HG03060 (cell line): ENCODE data around the gene SCAF4.
"Not testable (repeated sequence)": the region's sequence is repeated elsewhere in the genome, so short reads cannot be mapped to it uniquely, and the experiment has no call there.

Experiments
- ATAC-seq: cut with Tn5 transposase; IDR thresholded peaks from one replicate; pipeline ENCODE4 v1.9.1; 2021; ENCODE audit warnings: low read depth, moderate number of reproducible peaks; ENCODE audit not compliant: unreplicated experiment

Gene SCAF4, protein sequence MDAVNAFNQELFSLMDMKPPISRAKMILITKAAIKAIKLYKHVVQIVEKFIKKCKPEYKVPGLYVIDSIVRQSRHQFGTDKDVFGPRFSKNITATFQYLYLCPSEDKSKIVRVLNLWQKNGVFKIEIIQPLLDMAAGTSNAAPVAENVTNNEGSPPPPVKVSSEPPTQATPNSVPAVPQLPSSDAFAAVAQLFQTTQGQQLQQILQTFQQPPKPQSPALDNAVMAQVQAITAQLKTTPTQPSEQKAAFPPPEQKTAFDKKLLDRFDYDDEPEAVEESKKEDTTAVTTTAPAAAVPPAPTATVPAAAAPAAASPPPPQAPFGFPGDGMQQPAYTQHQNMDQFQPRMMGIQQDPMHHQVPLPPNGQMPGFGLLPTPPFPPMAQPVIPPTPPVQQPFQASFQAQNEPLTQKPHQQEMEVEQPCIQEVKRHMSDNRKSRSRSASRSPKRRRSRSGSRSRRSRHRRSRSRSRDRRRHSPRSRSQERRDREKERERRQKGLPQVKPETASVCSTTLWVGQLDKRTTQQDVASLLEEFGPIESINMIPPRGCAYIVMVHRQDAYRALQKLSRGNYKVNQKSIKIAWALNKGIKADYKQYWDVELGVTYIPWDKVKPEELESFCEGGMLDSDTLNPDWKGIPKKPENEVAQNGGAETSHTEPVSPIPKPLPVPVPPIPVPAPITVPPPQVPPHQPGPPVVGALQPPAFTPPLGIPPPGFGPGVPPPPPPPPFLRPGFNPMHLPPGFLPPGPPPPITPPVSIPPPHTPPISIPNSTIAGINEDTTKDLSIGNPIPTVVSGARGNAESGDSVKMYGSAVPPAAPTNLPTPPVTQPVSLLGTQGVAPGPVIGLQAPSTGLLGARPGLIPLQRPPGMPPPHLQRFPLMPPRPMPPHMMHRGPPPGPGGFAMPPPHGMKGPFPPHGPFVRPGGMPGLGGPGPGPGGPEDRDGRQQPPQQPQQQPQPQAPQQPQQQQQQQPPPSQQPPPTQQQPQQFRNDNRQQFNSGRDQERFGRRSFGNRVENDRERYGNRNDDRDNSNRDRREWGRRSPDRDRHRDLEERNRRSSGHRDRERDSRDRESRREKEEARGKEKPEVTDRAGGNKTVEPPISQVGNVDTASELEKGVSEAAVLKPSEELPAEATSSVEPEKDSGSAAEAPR

DNA sequence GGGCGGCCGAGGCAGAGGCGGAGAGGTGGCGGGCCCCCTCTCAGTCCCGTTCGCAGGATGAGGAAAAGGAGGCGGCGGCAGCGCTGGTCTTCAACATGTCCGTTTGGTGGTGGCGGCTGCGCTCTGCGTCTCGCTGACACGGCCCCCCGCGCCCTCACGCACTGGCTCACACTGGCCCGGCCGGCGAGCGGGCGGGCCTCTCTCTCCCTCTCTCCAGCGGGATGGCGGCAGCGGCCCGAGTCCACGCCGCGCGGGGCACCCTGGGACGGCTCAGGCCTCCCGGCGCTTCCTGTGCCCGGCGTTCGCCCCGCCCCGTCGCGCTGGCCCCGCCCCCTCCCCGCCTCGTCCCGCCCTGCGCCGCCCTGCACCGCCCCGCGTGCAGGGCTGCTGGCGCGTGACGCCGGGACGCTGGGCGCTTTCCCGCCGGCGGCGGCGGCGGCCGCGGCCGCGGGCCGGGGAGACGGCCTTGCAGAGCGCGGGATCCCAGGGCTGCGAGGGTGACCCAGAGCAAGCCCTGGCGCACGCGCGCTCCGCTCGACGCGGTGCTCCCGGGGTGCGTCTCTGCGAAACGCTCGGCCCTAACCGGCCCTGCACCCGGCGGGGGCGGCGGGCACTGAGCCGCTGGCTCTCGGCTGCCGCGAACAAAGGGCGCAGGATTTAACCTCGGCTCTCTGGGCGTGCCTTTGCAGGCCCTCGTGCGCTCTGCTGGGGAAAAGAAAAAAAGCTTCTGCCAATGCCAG, at the start of gene SCAF4:
SCAF4 (minus strand) TSS at position 262 of the 740 bp plus-strand sequence. CDS start 426 bp downstream, outside the sequence.
- ATAC-seq, result peak; percentile 44

DNA sequence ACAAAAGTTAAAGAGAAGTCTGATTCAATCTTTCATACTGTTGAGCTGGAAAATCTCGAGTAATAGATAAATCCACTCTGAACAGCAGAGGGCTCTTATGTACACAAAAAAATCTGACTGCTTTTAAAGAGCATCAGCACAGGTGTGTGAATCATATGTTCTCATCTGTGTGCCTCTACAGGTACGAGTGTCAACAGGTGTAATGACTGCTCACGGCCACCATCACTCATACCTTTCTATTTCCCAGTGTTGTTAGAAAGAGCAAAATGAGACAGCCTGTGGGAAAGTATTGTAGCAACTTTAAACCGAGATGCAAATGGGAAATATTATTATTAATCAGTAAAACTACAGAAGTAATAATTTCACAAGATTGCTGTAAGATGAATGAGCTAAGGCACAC, 49.0 kb upstream of the SCAF4 start:
- no peak for ATAC-seq

DNA sequence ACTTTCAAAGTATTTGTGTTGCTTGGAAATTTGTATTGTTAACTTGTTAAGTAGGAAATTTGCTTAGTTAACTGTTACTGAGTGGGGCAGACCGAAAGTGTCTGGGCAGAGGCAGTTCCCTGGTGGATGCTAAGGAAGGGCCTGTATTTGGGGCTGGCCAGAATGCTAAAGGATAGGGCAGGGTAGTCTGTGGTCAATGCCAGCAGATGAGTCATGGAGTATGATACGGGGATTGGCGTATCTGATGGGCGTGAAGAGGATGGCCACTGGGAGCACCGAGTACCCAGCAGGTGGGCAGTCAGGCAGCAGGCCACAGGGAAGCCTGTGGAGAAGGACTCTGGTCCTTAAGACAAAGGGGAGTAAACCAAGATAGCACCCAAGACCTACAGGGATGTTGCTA, 46.6 kb upstream of the SCAF4 start:
- ATAC-seq, result no peak

DNA sequence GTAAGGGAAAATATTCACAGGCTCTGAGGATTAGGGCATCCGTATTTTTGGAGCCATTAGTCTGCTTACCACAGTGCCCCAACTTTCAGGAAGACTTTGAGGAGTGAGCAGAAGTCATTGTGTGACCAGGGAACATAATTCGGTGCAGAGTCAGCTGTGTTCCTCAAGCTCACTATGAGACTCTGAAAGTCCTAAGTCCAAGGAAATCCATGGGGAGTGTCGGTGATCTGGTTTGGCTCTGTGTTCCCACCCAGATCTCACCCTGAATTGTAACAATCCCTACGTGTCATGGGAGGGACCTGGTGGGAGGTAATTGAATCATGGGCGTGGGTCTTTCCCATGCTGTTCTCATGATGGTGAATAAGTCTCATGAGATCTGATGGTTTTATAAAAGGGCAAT, 45.9 kb upstream of the SCAF4 start:
- no peak for ATAC-seq

DNA sequence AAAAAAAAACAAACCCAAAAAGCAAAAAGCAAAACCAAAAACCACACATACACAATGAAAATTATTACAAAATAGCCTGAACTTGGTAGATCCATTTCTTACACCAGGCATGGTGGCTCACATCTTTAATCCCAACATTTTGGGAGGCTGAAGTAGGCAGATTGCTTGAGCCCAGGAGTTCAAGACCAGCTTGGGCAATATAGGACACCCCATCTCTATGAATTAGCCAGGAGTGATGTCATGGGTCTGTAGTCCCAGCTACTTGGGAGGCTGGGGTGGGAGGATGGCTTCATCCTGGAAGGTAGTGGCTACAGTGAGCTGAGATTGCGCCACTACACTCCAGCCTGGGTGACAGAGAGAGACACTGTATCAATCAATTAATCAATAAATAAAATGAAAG, 42.1 kb upstream of the SCAF4 start:
- no peak for ATAC-seq

DNA sequence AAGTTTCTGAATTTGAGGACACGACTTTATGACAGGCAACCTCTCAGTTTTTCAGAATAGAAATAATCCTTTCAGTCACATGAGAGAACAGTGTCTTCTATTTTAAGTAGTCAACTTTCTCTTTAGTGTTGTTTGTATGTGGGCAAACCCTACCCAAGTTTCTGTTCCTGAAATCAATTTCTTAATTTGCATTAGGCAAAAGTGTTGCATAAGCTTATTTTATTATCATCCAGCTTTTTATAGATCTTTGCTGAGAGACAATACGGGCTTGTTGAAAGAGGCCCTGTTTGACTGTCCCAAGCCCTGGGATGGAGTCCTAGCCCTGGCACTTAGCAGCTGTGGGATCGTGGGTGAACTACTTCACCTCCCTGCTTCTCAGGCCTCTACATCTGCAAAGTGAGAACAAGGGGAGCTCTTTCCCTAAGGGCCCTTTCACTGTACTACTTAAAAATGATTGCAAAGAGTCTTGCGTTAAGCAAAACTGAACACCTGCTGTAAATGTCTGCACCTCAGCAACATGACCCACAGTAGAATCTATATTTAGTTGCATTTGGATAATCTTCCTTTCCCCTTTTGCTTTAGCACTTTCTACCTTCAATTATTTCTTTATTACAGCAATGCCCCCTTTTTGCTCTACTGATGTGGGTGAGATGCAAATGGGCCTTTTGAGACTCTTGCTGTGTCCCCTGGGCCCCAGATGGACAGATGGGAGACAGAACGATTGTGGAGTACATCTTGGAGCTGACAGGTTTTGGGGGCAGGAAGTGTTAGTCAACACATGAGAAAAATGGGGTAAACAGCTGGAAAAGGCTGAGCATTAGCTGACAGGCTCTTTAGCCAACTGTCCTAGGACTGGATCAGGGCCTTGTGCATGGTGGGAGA, 41.0 kb upstream of the SCAF4 start:
- peak; percentile 90 for ATAC-seq

DNA sequence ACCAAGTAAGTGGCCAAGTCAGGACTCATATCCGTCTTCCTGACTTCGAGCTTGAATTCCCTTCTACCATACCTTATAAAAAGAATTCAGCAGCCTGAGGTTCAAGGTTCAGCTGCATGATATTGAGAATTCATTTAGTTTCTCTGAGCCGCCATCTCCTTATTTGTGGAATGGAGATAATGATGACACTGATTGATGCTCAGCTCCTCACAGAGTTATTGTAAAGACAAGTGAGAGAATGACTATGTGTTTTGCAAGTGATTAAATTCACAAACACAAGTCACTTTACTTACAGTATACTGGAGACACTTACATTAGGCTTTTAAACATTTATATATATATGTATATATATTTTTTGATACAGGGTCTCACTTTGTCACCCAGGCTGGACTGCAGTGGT, 39.8 kb upstream of the SCAF4 start:
- ATAC-seq, result no peak

DNA sequence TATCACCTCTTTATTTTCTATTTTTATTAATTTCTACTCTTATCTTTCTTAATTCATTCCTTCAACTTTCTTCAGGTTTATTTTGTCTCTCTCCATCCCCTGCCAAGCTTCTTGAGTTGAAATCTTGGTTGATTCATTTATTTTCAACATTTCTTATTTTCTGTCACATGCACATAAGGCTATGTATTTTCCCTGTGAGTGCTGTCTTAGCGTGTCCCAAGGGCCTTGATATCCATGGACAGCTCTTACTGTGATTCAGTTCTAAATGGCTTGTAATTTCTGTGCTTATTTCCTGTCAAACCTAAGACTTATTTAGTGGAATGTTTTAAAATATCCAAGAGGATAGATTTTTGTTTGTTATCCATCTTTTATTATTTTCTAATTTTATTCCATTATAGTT, 36.8 kb upstream of the SCAF4 start:
- no peak for ATAC-seq

DNA sequence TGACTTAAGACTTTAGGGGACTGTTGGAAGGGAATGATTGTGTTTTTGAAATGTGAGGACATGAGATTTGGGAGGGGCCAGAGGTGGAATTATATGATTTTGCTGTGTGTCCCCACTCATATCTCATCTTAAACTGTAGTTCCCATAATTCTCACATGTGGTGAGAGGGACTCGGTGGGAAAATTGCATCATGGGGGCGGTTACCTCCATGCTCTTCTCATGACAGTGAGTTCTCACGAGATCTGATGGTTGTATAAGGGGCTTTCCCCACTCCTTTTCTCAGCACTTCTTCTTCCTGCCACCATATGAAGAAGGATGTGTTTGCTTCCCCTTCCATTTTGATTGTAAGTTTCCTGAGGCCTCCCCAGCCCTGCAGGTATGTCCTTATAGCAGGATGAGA, 35.0 kb upstream of the SCAF4 start:
- no peak for ATAC-seq

DNA sequence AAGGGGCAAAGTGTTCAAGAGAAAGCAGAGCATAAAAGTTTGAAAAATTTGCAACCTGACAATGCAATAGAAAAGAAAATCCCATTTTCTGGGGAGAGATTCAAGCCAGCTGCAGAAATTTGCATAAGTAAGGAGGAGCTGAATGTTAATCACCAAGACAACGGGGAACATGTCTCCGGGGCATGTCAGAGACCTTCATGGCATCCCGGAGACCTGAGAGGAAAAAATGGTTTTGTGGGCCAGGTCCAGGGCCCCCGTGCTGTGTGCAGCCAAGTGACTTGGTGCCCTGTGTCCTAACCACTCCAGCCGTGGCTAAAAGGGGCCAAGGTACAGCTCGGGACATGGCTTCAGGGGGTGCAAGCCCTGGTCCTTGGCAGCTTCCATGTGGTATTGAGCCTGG, 33.9 kb upstream of the SCAF4 start:
- not testable (repeated sequence) for ATAC-seq

DNA sequence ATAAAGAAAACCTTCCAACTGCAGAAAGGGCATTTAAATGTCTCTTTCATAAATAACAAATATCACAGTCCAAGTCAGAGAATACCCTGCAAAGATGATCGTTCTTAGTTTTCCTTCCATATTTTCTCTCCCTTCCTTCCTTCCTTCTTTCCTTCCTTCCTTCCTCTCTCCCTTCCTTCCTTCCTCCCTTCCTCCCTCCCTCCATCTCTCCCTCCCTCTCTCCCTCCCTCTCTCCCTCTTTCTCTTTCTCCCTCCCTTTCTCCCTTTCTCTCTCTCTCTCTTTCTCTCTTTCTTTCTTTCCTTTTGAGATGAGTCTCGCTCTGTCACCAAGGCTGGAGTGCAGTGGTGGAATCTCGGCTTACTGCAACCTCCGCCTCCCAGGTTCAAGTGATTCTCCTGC, 29.0 kb upstream of the SCAF4 start:
- ATAC-seq, result no peak

DNA sequence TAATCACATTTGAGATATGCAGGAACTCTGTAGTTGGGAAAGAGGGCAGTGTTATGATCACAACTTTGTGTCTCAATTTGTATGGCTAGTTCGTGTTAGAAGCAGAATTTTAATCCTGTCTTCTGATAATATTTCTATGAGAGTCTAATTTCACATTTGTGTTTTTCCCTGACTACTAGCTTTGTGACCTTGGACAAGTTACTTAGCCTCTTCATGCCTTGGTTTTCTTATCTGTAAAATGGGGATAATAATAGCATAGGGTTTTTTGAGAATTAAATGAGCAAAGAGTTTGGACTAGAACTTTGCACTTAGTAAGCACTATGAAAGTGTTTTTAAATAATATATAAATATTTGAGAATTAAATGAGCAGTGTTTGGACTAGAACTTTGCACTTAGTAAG, 24.9 kb upstream of the SCAF4 start:
- ATAC-seq, result no peak

DNA sequence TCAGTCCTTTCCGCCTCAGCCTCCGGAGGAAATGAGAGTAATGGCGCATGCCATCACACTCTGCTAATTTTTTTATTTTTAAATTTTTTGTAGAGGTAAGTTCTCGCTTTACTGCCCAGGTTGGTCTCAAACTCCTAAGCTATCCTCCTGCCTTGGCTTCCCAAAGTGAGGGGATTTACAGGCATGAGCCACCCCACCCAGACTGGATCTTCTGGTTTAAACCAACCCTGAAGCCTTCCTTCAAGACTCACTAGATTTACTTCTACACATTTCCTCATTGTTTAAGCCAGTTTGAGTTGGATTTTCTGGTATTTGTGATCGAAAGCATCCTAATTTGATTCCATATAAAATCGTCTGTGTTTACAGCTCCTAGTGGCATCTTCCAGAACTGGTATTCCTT, 23.1 kb upstream of the SCAF4 start:
- ATAC-seq, result no peak

DNA sequence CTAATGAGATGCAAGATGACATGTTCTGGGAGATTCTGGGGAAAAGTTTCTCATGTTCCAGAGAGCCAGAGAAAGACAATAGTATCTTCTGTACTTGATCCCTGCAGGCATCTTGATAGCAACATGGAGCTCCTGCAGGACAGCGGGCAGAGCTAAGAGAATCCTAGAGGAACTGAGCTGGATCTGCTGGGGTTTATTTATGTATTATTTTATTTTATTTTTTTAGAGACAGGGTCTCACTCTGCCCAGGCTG, 22.7 kb upstream of the SCAF4 start:
- no peak for ATAC-seq

DNA sequence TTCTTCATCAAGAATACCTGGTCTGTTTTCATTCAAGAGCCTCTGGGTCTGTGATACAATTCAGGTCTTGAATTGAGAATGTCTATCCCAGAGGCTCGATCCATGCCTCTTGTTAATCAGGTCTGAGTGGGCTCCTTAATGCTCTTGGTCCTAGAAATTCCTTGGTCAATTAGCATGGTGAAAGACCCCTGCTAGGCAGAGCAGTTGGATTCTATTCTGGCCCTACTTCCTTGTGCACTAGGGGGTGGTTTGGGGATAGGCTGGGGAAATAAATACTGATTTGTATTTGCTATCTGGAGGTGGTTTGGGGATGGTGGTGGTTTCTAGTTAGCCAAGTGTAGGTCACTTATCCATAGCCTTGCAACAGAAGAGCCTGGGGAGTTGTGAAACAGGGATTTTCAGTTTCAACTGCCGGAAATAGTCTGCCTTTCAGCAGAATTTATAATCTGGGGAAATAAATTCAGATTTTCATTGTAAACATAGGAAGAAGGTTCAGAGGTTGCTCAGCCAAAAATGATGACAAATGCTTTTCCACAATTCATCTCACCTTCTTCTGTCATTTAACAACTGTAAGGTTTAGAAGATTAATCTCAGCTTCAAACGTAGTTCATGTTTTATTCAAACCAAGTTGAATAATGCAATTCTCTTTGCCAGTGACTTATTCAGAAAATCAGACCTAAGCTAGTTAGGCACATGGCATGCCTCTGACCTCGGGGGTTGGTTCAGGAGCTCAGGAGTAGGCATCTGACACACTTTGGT, 22.2 kb upstream of the SCAF4 start:
- ATAC-seq, result no peak

DNA sequence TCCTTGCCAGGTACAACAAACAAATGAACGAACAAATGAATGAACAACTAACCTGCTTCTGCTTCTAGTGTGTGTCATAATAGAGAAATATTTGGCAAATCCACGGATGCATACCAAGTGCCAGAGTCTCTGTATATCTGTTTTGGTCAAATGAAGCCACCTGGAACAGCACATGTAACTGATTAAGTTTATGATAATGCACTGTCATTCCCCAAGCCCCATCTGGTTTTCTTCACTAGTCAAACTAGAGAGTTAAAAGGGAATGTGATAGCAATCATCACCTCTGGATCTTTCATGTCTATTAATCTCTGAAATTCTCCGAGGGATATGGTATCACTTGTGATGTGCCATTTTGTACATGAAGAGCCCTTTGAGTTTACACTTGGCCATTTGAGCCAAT, 21.0 kb upstream of the SCAF4 start:
- ATAC-seq, result no peak

DNA sequence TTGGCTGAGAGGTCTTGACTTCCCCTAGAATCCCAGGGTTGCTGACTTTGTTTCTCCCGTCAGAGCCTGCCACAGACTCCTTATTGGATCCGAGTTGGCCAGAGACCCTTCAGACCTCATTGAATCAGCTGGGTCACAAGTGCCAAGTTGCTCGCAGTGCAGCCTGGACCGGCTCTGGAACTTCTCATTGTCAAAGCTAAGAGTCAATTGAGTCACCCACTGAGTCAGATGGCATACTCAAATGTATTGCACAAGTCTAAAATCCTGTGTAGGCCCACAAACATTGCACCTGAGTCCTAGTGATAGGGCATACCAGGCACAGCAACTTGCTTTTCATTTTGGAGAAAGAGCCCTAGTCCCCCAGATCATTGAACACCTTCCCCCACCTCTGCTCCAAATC, 20.4 kb upstream of the SCAF4 start:
- ATAC-seq, result no peak

DNA sequence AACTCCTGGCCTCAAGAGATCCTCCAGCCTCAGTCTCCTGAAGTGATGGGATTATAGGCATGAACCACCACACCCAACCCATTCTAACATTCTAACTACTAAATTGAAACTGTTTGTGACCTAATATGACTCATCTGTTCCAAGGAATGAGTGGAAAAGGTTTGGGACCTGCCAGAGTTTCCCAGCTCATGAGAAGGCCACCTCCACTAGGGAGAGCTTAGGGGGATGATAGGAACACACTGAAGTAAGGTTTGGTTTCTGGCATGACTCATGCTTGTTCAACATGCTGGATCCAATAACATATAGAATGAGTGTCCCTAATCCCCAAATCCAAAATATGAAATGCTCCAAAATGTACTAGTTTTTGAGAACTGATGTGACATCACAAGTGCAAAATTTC, 18.9 kb upstream of the SCAF4 start:
- no peak for ATAC-seq

DNA sequence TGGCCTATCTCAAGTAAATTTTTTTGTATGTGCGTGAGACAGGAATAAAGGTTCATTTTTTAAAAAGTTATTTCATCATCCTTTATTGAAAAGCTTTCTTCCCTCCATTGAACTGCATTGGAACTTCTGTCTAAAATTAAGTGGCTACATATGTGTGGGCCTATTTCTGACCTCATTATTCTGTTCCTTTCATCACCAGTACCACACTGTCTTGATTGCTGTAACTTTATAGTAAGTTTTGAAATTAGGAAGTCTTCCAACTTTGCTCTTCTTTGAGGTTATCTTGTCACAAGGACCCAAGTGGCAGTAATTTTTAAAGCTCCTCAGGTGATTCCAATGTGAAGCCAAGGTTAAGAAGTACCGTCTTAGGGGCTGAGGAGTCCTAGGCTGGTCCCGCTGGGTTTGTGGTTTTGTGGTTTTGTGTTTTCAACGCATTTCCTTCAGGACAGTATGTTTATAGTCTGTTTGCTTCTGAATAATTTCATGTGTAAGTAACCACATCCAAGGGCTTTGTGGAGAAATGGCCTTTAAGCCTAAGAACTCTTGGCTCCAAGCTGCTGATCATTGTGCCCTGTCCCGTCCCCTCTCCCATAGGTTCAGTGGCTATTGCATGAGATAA, 12.4 kb upstream of the SCAF4 start:
- ATAC-seq, result no peak
